ENCODE measurements around the gene GRID2IP. TPM values are rescaled to one million over a fixed set of nuclear protein-coding genes. Genes with fewer than 3 reads are reported as not detected.
"Not testable (repeated sequence)": the region's sequence is repeated elsewhere in the genome, so short reads cannot be mapped to it uniquely, and the experiment has no call there.

The GRID2IP gene
- 0.96 TPM for total RNA-seq (ENCODE audit: insufficient read depth, low replicate concordance)

GRCh38 chr7:6551016-6551511, at the start of gene GRID2IP:
GRID2IP (minus strand) TSS chr7:6551461; CDS start chr7:6551436, 25 bp downstream.
- no peak for DNase-seq (ENCODE audit: low spot score)

- no peak for DNase-seq (ENCODE audit: low spot score)
Measured at GRCh38 chr7:6600093-6600492, 48.8 kb upstream of the GRID2IP start.

DNA sequence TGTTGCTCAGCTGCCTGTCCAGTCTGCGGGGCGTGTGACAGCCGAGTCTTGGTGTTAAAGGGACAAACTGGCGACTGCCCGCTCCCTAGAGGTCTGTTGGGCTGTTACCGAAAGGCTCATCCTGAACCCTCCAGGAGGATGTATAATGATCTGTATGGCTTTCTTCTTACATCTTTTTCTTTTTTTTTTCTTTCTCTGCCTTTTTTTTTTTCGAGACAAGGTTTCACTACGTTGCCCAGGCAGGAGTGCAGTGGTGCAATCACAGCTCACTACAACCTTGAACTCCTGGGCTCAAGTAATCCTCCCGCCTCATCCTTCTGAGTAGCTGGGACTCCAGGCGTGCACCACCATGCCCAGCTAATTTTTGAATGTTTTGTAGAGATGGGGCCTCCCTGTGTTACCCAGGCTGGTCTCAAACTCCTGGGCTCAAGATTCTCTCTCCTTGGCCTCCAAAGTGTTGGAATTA, 39.4 kb upstream of the GRID2IP start:
- no peak for DNase-seq (ENCODE audit: low spot score)

GRCh38 chr7:6589829-6590644, 38.8 kb upstream of the GRID2IP start, which contains the start of gene INTS15:
INTS15 (plus strand) TSS chr7:6590021; CDS start chr7:6590284, 263 bp downstream.
- DNase-seq (ENCODE audit: low spot score) = peak; percentile 78

DNA sequence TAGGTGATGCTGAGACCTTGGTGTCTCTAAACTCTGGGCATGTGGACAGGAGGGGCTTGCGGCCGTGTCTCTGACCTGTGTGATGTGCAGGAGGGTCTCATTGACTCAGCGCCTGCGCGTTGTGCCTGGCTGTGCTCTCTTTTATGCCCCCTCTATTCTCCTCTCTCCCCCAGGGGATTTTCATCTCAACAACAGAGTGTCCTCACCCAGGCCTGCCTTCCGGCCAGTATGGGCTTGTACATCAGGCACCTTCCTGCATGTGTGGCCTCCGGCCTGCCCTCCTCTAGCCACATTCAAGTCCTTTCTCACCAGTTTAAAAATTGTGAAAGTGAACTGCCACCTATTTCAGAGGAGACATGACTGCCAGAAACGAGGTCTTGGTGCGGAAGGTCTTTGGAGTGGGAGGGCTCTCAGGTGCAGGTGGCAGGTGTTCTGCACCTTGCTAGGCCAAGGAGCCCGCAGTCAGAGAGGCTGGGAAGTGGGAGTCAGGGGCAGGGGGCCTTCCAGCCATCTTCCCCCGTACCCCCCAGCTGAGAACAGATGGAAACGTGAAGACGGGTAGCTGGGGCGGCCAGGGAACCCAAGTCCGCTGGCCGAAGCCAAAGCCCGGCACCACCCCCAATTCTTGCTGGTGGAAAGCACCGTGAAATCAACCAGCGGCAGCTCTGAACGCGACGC, 38.0 kb upstream of the GRID2IP start:
- no peak for DNase-seq (ENCODE audit: low spot score)

DNA sequence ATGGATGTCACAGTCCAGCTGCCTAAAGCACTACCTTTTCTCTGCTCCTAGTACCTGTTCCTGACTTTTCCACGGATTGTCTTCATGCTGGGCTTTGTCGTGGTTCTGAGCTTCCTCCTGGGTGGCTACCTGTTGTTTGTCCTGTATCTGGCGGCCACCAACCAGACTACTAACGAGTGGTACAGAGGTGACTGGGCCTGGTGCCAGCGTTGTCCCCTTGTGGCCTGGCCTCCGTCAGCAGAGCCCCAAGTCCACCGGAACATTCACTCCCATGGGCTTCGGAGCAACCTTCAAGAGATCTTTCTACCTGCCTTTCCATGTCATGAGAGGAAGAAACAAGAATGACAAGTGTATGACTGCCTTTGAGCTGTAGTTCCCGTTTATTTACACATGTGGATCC, 37.3 kb upstream of the GRID2IP start:
- DNase-seq (ENCODE audit: low spot score) = no peak

- DNase-seq (ENCODE audit: low spot score) = not testable (repeated sequence)
Measured at GRCh38 chr7:6585746-6586432, 34.6 kb upstream of the GRID2IP start.

DNA sequence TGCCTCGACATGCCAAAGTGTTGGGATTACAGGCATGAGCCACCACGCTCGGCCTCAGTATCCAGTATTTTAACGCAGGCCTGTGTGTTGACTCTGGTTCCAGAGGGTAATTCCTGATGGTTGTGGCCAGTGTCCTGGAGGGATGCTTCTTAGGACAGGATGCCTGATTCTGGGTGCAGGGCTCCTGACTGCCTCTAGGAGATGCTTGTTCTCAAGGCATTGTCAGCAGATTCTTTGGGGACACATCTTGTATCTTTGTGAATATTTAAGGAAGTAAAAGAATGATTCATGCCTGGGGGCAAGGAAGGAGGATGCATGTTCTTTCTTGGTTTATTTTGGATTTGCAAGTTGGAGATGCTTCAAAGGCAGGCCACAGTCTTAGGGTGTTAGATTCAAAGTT, 28.2 kb upstream of the GRID2IP start:
- no peak for DNase-seq (ENCODE audit: low spot score)

DNA sequence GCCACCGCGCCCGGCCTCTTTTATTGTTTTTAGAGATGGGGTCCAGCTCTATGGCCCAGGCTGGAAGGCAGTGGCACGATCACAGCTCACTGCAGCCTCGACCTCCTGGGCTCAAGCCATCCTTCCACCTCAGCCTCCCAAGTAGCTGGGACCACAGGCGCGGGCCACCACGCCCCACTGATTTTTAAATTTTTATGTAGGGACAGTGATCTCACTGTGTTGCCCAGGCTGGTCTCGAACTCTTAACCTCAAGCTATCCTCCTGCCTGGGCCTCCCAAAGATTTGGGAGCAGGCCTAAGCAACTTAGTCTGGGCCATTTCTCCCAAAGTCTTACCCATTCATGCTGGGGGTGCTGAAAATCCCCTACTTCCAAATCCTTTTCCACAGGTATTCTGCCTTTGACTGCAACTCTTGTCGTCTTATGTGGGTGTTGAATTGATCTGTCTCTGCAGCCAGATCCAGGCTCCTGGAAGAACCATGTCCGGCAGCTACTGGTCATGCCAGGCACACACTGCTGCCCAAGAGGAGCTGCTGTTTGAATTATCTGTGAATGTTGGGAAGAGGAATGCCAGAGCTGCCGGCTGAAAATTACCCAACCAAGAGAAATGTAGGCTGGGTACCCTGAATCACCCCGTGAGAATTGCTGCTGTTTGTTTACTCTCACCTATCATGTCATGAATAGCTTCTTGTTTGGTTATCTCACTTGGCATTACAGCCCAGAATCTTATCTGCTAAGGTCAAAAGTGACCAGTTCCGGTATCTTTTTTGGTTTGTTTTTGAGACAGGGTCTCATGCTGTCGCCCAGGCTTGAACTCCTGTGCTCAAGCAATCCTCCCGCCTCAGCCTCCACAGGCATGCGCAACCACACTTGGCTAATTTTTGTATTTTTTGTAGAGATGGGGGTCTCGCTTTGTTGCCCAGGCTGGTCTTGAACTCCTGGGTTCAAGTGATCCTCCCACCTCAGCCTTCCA, 27.1 kb upstream of the GRID2IP start:
- DNase-seq (ENCODE audit: low spot score) = no peak

GRCh38 chr7:6577369-6578113, 26.3 kb upstream of the GRID2IP start, which contains the start of gene ZDHHC4:
ZDHHC4 (plus strand) TSS chr7:6577454; CDS start chr7:6580562, 3,108 bp downstream.
- peak; percentile 94 for DNase-seq (ENCODE audit: low spot score)

DNA sequence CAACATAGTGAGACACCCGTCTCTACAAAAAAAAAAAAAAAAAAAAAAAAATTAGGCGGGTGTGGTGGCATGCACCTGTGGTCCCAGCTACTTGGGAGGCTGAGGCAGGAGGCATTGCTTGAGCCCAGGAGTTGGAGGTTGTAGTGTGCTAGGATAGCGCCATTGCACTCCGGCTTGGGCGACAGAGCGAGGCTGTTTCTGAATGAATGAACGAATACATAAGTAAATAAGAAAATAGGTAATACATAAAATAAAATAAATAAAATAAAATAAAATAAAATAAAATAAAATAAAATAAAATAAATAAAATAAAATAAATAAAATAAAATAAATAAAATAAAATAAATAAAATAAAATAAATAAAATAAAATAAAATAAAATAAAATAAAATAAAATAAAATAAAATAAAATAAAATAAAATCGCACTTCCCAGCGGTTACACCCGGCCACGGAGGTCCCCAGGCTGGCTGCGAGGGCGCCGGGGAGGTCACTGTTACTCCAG, 25.7 kb upstream of the GRID2IP start:
- DNase-seq (ENCODE audit: low spot score) = not testable (repeated sequence)

DNA sequence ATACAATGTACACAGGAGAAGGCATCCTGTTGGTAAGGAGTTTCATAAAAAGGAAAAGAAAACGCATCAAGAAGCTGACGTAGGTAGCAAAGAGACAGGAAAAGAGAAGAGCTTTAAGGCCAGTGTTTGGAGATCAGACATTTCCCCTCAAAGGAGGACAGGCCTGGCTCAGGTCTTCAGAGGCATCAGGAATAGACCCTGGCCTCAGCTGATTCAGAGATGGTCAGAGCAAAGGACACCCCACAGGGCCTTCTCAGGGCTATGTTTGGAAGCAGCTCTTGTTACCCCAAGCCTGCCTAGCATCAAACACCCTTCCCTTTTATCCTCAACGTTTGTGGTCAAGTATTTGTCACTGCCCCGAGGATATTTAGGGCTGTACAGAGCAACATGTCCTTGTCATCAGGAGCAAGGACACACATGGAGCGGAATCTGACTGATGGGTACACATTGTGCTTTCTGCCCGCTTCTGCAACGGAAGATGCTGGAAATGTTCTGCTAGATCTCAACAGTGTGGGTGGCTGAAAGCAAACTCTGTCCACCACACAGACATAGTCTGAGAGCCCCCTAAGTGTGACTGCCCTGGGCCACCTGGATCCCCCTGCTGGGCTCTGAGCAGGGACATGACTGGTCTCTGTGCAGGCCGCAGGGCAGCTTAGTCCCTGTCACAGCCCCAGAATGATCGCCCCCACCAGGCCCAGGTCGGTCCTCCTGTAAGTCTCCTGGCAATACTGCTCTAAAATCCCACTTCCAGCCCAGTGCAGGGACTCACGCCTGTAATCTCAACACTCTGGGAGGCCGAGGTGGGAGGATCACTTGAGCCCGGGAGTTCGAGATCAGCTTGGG, 25.0 kb upstream of the GRID2IP start:
- DNase-seq (ENCODE audit: low spot score) = no peak

GRCh38 chr7:6575281-6576023, 24.2 kb upstream of the GRID2IP start:
- DNase-seq (ENCODE audit: low spot score) = no peak

GRCh38 chr7:6571160-6571779, 20.0 kb upstream of the GRID2IP start:
- no peak for DNase-seq (ENCODE audit: low spot score)

- no peak for DNase-seq (ENCODE audit: low spot score)
Measured at GRCh38 chr7:6567886-6568285, 16.6 kb upstream of the GRID2IP start.

DNA sequence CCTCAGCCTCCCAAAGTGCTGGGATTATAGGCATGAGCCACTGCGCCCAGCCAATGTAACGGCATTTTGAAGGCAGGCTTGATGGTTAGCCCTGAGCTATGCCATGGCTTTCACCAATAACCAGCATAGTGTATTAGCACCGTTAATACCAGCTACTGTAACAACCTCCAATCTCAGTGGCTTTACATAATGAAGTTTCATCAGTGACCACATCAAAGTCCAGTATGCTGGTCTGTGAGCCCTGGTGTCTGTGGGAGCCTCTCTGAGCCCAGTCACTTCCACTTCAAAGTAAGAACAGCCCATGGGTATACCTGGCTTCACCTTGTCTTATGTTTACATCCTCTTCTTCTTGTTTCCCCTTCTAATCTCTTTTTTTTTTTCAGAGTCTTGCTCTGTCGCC, 14.4 kb upstream of the GRID2IP start:
- no peak for DNase-seq (ENCODE audit: low spot score)

- no peak for DNase-seq (ENCODE audit: low spot score)
Measured at GRCh38 chr7:6563936-6564770, 12.9 kb upstream of the GRID2IP start.

Data from umbilical cord (tissue), 2 donors.